Peyer's patch (tissue), 4 donors: Measurements from ENCODE around the gene SLC26A3.

Experiments used
- CTCF ChIP-seq, 6 experiments: fragments of 450-650 bp in 4 of 6; fragments of 200-600 bp in 2 of 6; sonication (generic) in 1 of 6; IDR thresholded peaks; one replicate each; pipeline ENCODE4 v1.5.1; 2017 to 2019; ENCODE audit warnings: antibody characterized with exemption in 6 of 6, mild to moderate bottlenecking in 3 of 6, moderate library complexity in 1 of 6
- POLR2A ChIP-seq, 2 donors: fragments of 450-650 bp; IDR thresholded peaks; one replicate each; pipeline ENCODE4 v1.5.1; 2017; ENCODE audit warnings: antibody characterized with exemption in 2 of 2, mild to moderate bottlenecking in 2 of 2, moderate library complexity in 2 of 2

GRCh38 chr7:107842213-107842612, 39.2 kb upstream of the SLC26A3 start:
- TF ChIP-seq CTCF (IDR thresholded peaks at IDR 0.05) (no peak), POLR2A (IDR thresholded peaks at IDR 0.05) (no peak)
